ENCODE measurements around the gene IZUMO4. TPM values are rescaled to one million over a fixed set of nuclear protein-coding genes. Genes with fewer than 3 reads are reported as not detected.

IZUMO4 gene
- total and polyA plus RNA-seq, 4 donors = 1.2 to 1.4 (median 1.2) TPM

- no peak for TF ChIP-seq FOXA1 (IDR thresholded peaks at IDR 0.05)
- no peak for TF ChIP-seq NR2F2 (IDR thresholded peaks at IDR 0.05)
- TF ChIP-seq YY1 (IDR thresholded peaks at IDR 0.05) = no peak
- Histone ChIP-seq H3K4me3 (ENCODE audit: low read depth in 1 of 3, low read length in 3 of 3) (no peak overlapping the region), H3K9ac (ENCODE audit: low read depth in 1 of 2, low read length in 2 of 2) (no peak overlapping the region), H3K36me3 (ENCODE audit: control insufficient read depth in 4 of 4, insufficient read depth in 3 of 4, low read depth in 1 of 4, low read length in 3 of 4) (peaks cover 44 to 93% (median 62%) of the 10 kb centered on the region in 4 donors), H3K27me3 (ENCODE audit: control insufficient read depth in 4 of 4, insufficient read depth in 4 of 4, low read length in 3 of 4) (no peaks in the 10 kb centered on the region), H3K4me1 (ENCODE audit: control insufficient read depth in 4 of 4, insufficient read depth in 4 of 4, low read length in 3 of 4) (no peaks in the 10 kb centered on the region), H3K27ac (ENCODE audit: low read depth in 1 of 2, low read length in 2 of 2) (no peak overlapping the region), H3K9me3 (ENCODE audit: control insufficient read depth in 4 of 4, low read length in 3 of 4) (no peaks in the 10 kb centered on the region)
- WGBS = 97% methylated on average over 22 of the region's 22 CpGs
- DNase-seq (ENCODE audit: low spot score) = no peak
Measured at GRCh38 chr19:2111425-2111824, 14.7 kb downstream of the IZUMO4 start.

GRCh38 chr19:2111886-2112285 is 15.2 kb downstream of the IZUMO4 start:
- H3K4me3 ChIP-seq (ENCODE audit: low read depth in 1 of 3, low read length in 3 of 3) = no peak overlapping the region
- peaks cover 44 to 93% (median 63%) of the 10 kb centered on the region in 4 donors for H3K36me3 ChIP-seq (ENCODE audit: control insufficient read depth in 4 of 4, insufficient read depth in 3 of 4, low read depth in 1 of 4, low read length in 3 of 4)
- no peak overlapping the region for H3K27ac ChIP-seq (ENCODE audit: low read depth in 1 of 2, low read length in 2 of 2)
- no peaks in the 10 kb centered on the region for H3K9me3 ChIP-seq (ENCODE audit: control insufficient read depth in 4 of 4, low read length in 3 of 4)
- H3K4me1 ChIP-seq (ENCODE audit: control insufficient read depth in 4 of 4, insufficient read depth in 4 of 4, low read length in 3 of 4) = no peaks in the 10 kb centered on the region
- no peak for DNase-seq (ENCODE audit: low spot score)
- no peaks in the 10 kb centered on the region for H3K27me3 ChIP-seq (ENCODE audit: control insufficient read depth in 4 of 4, insufficient read depth in 4 of 4, low read length in 3 of 4)
- TF ChIP-seq RXRA (IDR thresholded peaks at IDR 0.05) = no peak
- TF ChIP-seq SP1 (IDR thresholded peaks at IDR 0.05) = no peak
- TF ChIP-seq RAD21 (IDR thresholded peaks at IDR 0.05) = no peak
- TF ChIP-seq MAX (IDR thresholded peaks at IDR 0.05) = no peak
- TF ChIP-seq NR2F2 (IDR thresholded peaks at IDR 0.05) = no peak
- no peak for TF ChIP-seq TAF1 (conservative IDR thresholded peaks at IDR 0.05)
- no peak for TF ChIP-seq JUND (IDR thresholded peaks at IDR 0.05)
- TF ChIP-seq, protein P1, sequence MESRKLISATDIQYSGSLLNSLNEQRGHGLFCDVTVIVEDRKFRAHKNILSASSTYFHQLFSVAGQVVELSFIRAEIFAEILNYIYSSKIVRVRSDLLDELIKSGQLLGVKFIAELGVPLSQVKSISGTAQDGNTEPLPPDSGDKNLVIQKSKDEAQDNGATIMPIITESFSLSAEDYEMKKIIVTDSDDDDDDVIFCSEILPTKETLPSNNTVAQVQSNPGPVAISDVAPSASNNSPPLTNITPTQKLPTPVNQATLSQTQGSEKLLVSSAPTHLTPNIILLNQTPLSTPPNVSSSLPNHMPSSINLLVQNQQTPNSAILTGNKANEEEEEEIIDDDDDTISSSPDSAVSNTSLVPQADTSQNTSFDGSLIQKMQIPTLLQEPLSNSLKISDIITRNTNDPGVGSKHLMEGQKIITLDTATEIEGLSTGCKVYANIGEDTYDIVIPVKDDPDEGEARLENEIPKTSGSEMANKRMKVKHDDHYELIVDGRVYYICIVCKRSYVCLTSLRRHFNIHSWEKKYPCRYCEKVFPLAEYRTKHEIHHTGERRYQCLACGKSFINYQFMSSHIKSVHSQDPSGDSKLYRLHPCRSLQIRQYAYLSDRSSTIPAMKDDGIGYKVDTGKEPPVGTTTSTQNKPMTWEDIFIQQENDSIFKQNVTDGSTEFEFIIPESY (IDR thresholded peaks at IDR 0.05) = no peak
- no peak for TF ChIP-seq HNF4G (IDR thresholded peaks at IDR 0.05)
- no peak for TF ChIP-seq FOXA2 (IDR thresholded peaks at IDR 0.05)
- no peak for TF ChIP-seq REST (IDR thresholded peaks at IDR 0.05)
- TF ChIP-seq GABPA (IDR thresholded peaks at IDR 0.05 in 1 of 2, conservative IDR thresholded peaks at IDR 0.05 in 1 of 2) = no peak
- no peak for TF ChIP-seq YY1 (IDR thresholded peaks at IDR 0.05)
- TF ChIP-seq EGR1 (IDR thresholded peaks at IDR 0.05; ENCODE audit: low read depth in 2 of 2) = no peak
- no peak for TF ChIP-seq HNF4A (conservative IDR thresholded peaks at IDR 0.05)
- TF ChIP-seq, protein P2, sequence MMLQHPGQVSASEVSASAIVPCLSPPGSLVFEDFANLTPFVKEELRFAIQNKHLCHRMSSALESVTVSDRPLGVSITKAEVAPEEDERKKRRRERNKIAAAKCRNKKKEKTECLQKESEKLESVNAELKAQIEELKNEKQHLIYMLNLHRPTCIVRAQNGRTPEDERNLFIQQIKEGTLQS (IDR thresholded peaks at IDR 0.05) = no peak
- no peak for TF ChIP-seq CTCF (IDR thresholded peaks at IDR 0.05; ENCODE audit: low read depth, low read length, missing input control)
- no peak for TF ChIP-seq FOXA1 (IDR thresholded peaks at IDR 0.05)
- no peak overlapping the region for H3K9ac ChIP-seq (ENCODE audit: low read depth in 1 of 2, low read length in 2 of 2)
- WGBS = 93% methylated on average over 20 of the region's 20 CpGs

Measured in liver (tissue), 9 donors.